Measurements from ENCODE around the gene SPTLC3. TPM values are rescaled to one million over a fixed set of nuclear protein-coding genes. Genes with fewer than 3 reads are reported as not detected.

The SPTLC3 gene
- polyA plus RNA-seq, 1 of the 3 experiments (the other 2 are of a cell fraction): 0.02 TPM

- TF ChIP-seq, protein P1, sequence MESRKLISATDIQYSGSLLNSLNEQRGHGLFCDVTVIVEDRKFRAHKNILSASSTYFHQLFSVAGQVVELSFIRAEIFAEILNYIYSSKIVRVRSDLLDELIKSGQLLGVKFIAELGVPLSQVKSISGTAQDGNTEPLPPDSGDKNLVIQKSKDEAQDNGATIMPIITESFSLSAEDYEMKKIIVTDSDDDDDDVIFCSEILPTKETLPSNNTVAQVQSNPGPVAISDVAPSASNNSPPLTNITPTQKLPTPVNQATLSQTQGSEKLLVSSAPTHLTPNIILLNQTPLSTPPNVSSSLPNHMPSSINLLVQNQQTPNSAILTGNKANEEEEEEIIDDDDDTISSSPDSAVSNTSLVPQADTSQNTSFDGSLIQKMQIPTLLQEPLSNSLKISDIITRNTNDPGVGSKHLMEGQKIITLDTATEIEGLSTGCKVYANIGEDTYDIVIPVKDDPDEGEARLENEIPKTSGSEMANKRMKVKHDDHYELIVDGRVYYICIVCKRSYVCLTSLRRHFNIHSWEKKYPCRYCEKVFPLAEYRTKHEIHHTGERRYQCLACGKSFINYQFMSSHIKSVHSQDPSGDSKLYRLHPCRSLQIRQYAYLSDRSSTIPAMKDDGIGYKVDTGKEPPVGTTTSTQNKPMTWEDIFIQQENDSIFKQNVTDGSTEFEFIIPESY (IDR thresholded peaks at IDR 0.05; ENCODE audit: borderline replicate concordance, low read depth): no peak
- TF ChIP-seq, protein P2, sequence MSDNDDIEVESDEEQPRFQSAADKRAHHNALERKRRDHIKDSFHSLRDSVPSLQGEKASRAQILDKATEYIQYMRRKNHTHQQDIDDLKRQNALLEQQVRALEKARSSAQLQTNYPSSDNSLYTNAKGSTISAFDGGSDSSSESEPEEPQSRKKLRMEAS (IDR thresholded peaks at IDR 0.05; ENCODE audit: low read depth): no peak
- TF ChIP-seq FOXJ3 (CRISPR knock-in tag; IDR thresholded peaks at IDR 0.05): no peak
These were observed 83.3 kb downstream of the SPTLC3 start (continued) for GRCh38 chr20:13092111-13092510.

DNA sequence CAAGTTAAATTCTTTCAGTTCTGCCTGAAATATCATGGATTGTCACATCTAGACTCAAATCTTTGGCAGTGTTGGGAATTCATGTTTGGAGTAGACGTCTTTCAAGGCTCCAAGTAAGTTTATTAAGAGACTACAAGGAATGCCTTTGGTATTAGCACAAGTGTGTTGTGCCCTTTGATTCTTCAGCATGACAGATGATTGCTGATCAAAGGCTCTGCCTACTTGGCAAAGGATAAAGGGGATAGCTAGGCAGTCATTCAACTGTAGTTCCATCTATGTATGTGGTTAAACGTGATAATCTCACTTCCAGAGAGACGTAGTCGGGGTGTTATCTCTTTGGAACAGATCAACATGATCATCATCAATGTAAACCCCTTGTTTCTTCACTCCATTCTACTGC, 86.2 kb downstream of the SPTLC3 start:
- Histone ChIP-seq H3K27ac (ENCODE audit: low read depth in 2 of 2, low read length in 1 of 2) (no peak overlapping the region), H3K4me3 (ENCODE audit: low read depth in 2 of 2, low read length in 1 of 2) (no peak overlapping the region), H3K36me3 (replicated peaks in 1 of 2; ENCODE audit: control insufficient read depth in 1 of 2, insufficient read depth in 2 of 2, low read length in 1 of 2) (no peaks in the 10 kb centered on the region), H3K79me2 (ENCODE audit: insufficient read depth) (no peaks in the 10 kb centered on the region), H2AFZ (ENCODE audit: low read depth) (no peak overlapping the region), H3K9ac (no peak overlapping the region), H3K9me2 (no peaks in the 10 kb centered on the region), H4K20me1 (ENCODE audit: insufficient read depth) (no peaks in the 10 kb centered on the region), H3K27me3 (ENCODE audit: insufficient read depth) (no peaks in the 10 kb centered on the region), H3K9me3 (no peaks in the 10 kb centered on the region), H3F3A (replicated peaks; ENCODE audit: insufficient read depth) (no peaks in the 10 kb centered on the region), H3K4me1 (ENCODE audit: control insufficient read depth in 1 of 2, insufficient read depth in 2 of 2, low read depth in 1 of 2, low read length in 1 of 2) (no peaks in the 10 kb centered on the region), H3K4me2 (no peak overlapping the region)
- no peak for DNase-seq
- POLR2A ChIA-PET: no interaction called here
- CTCF ChIA-PET: interaction anchor here (1.8 kb wide), 1 partner anchor 170 kb away, joined by 8 read pairs; no protein-coding TSS in a partner anchor
- TF ChIP-seq SMC3 (IDR thresholded peaks at IDR 0.05; ENCODE audit: low read depth, low read length) (no peak), RCOR1 (IDR thresholded peaks at IDR 0.05; ENCODE audit: low read length) (no peak), TAF1 (IDR thresholded peaks at IDR 0.05; ENCODE audit: borderline replicate concordance, low read depth, low read length) (no peak), EZH2phosphoT487 (IDR thresholded peaks at IDR 0.05; ENCODE audit: borderline replicate concordance, low read depth) (no peak), NFIC (IDR thresholded peaks at IDR 0.05; ENCODE audit: borderline replicate concordance) (no peak), FOXM1 (IDR thresholded peaks at IDR 0.05; ENCODE audit: low read depth) (no peak), POLR2AphosphoS5 (IDR thresholded peaks at IDR 0.05; ENCODE audit: low read depth, low read length) (no peak), ELF1 (IDR thresholded peaks at IDR 0.05) (no peak)
- TF ChIP-seq, protein P3, sequence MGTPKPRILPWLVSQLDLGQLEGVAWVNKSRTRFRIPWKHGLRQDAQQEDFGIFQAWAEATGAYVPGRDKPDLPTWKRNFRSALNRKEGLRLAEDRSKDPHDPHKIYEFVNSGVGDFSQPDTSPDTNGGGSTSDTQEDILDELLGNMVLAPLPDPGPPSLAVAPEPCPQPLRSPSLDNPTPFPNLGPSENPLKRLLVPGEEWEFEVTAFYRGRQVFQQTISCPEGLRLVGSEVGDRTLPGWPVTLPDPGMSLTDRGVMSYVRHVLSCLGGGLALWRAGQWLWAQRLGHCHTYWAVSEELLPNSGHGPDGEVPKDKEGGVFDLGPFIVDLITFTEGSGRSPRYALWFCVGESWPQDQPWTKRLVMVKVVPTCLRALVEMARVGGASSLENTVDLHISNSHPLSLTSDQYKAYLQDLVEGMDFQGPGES (IDR thresholded peaks at IDR 0.05; ENCODE audit: low read depth, low read length): no peak
- WGBS (ENCODE audit: low lambda C conversion rate): 2% methylated on average over 4 of the region's 4 CpGs

DNA sequence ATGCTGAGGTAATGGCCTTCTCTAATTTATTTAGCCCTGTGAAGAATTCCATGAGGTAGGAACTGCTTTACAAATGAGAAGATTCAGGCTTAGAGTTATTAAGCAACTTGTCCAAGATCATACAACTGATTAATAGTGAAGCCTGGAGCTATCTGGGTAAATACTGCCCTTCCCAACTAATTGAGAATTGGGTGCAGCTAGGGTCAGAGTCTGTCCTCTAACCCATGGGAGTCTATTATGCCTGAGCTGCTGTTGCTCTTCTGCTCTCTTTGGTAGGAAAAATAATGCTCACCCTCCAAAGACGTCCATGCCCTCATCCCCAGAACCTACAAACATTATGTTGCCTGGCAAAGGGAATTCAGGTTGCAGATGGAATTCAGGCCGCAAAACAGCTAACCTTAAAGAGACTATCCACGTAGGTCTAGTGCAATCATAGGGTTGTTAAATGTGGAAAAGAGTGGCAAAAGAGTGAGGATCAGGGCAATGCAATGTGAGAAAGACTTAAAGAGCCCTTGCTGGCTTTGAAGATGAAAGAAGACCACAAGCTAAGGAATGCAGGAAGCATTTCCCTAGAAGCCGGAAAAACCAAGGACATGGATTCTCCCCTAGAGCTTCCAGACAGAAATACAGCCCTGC, 90.1 kb downstream of the SPTLC3 start:
- Histone ChIP-seq H3K27ac (ENCODE audit: low read depth in 2 of 2, low read length in 1 of 2) (no peak overlapping the region), H3K4me1 (ENCODE audit: control insufficient read depth in 1 of 2, insufficient read depth in 2 of 2, low read depth in 1 of 2, low read length in 1 of 2) (no peaks in the 10 kb centered on the region), H3K36me3 (replicated peaks in 1 of 2; ENCODE audit: control insufficient read depth in 1 of 2, insufficient read depth in 2 of 2, low read length in 1 of 2) (no peaks in the 10 kb centered on the region), H3K9ac (no peak overlapping the region), H3K27me3 (ENCODE audit: insufficient read depth) (no peaks in the 10 kb centered on the region), H3K79me2 (ENCODE audit: insufficient read depth) (no peaks in the 10 kb centered on the region), H2AFZ (ENCODE audit: low read depth) (no peak overlapping the region), H4K20me1 (ENCODE audit: insufficient read depth) (no peaks in the 10 kb centered on the region), H3K9me3 (no peaks in the 10 kb centered on the region), H3K9me2 (no peaks in the 10 kb centered on the region), H3K4me2 (no peak overlapping the region), H3K4me3 (ENCODE audit: low read depth in 2 of 2, low read length in 1 of 2) (no peak overlapping the region), H3F3A (replicated peaks; ENCODE audit: insufficient read depth) (no peaks in the 10 kb centered on the region)
- WGBS (ENCODE audit: low lambda C conversion rate): 51% methylated on average over 4 of the region's 4 CpGs
- TF ChIP-seq SIN3A (IDR thresholded peaks at IDR 0.05; ENCODE audit: borderline replicate concordance, low read depth, low read length) (no peak), GABPA (IDR thresholded peaks at IDR 0.05; ENCODE audit: low read depth) (no peak), USF2 (IDR thresholded peaks at IDR 0.05; ENCODE audit: borderline replicate concordance, low read depth, low read length) (no peak), MXI1 (IDR thresholded peaks at IDR 0.05; ENCODE audit: low read depth, low read length) (no peak), RXRA (IDR thresholded peaks at IDR 0.05; ENCODE audit: borderline replicate concordance, low read depth) (no peak), POLR2AphosphoS5 (IDR thresholded peaks at IDR 0.05; ENCODE audit: low read depth, low read length) (no peak), SMC3 (IDR thresholded peaks at IDR 0.05; ENCODE audit: low read depth, low read length) (no peak), PBX3 (IDR thresholded peaks at IDR 0.05) (no peak), ELF1 (IDR thresholded peaks at IDR 0.05) (no peak)
- no peak for DNase-seq
- ChIA-PET POLR2A (no interaction called here), CTCF (interaction anchor here (1.0 to 1.7 kb wide), 3 partner anchors 16 to 174 kb away, joined by 3 to 6 read pairs (median 3); no protein-coding TSS in a partner anchor)

Measured in SK-N-SH (cell line).